WTC11 (cell line): Measurements from ENCODE around the gene NDUFA3. TPM values are rescaled to one million over a fixed set of nuclear protein-coding genes. Genes with fewer than 3 reads are reported as not detected.
A peak's percentile ranks its signal among the peaks of the same experiment; 100 is the strongest.

Experiments
- ATAC-seq: fragments of 200-7000 bp; cut with Tn5 transposase; 2 replicates; pipeline ENCODE4 v1.10.0; 2021; ENCODE audit warnings: mild to moderate bottlenecking, moderate library complexity
- CTCF ChIA-PET: fragments of 300-600 bp; sonication (Branson Sonifier 250); formaldehyde crosslinking; loops from one replicate; lab custom pipeline; 2021; ENCODE audit warnings: antibody characterized with exemption; lab: Charles Lee
- POLR2A ChIA-PET: fragments of 350-600 bp; sonication (Branson Sonifier 250); formaldehyde crosslinking; loops from one replicate; lab custom pipeline; 2021; ENCODE audit warnings: antibody characterized with exemption; lab: Charles Lee
- DNase-seq: peaks from one replicate; pipeline ENCODE4 v3.0.0; 2021; ENCODE audit warnings: low spot score
- H3K27ac Mint-ChIP-seq: 2 replicates; pipeline ENCODE4 v1.8.0; 2021; ENCODE audit warnings: mixed read lengths
- H3K27me3 Mint-ChIP-seq: 2 replicates; pipeline ENCODE4 v1.8.0; 2021; ENCODE audit warnings: low read depth, mild to moderate bottlenecking, moderate library complexity, mixed read lengths
- H3K36me3 Mint-ChIP-seq: 2 replicates; pipeline ENCODE4 v1.8.0; 2021; ENCODE audit warnings: mixed read lengths
- H3K4me1 Mint-ChIP-seq: 2 replicates; pipeline ENCODE4 v1.8.0; 2022; ENCODE audit warnings: mixed read lengths
- H3K4me3 Mint-ChIP-seq: 2 replicates; pipeline ENCODE4 v1.8.0; 2021; ENCODE audit warnings: mild to moderate bottlenecking, moderate library complexity, mixed read lengths
- H3K9me3 Mint-ChIP-seq: 2 replicates; pipeline ENCODE4 v1.8.0; 2021; ENCODE audit warnings: mixed read lengths
- CREM ChIP-seq: sonication (generic); formaldehyde crosslinking; IDR thresholded peaks from 2 replicates; pipeline ENCODE4 v1.8.1; 2022; ENCODE audit warnings: mild to moderate bottlenecking, missing genetic modification reagents, moderate library complexity
- ETV6 ChIP-seq: sonication (generic); formaldehyde crosslinking; IDR thresholded peaks from 2 replicates; pipeline ENCODE4 v1.8.1; 2022; ENCODE audit warnings: mild to moderate bottlenecking, missing genetic modification reagents
- KAT7 ChIP-seq: sonication (generic); formaldehyde crosslinking; IDR thresholded peaks from 2 replicates; pipeline ENCODE4 v1.8.1; 2023; ENCODE audit warnings: missing genetic modification reagents, mild to moderate bottlenecking, borderline replicate concordance
- RELA ChIP-seq: sonication (generic); formaldehyde crosslinking; IDR thresholded peaks from 2 replicates; pipeline ENCODE4 v1.8.1; 2022; ENCODE audit warnings: missing genetic modification reagents, mild to moderate bottlenecking, borderline replicate concordance
- TP53 ChIP-seq: sonication (generic); formaldehyde crosslinking; IDR thresholded peaks from 2 replicates; pipeline ENCODE4 v1.8.1; 2023; ENCODE audit warnings: mild to moderate bottlenecking, missing genetic modification reagents
- ZNF121 ChIP-seq: sonication (generic); formaldehyde crosslinking; IDR thresholded peaks from 2 replicates; pipeline ENCODE4 v1.8.0; 2023; ENCODE audit warnings: missing genetic modification reagents
- ZNF423 ChIP-seq: fragments of 250-450 bp; sonication (Bioruptor Pico); IDR thresholded peaks from 2 replicates; pipeline ENCODE4 v2.1.2; 2022; ENCODE audit warnings: mild to moderate bottlenecking, moderate library complexity
- total RNA-seq: library from RNA; stranded (reverse); gene quantifications from 3 replicates; pipeline ENCODE4 v1.2.3, GENCODE V29; 2021
- TF ChIP-seq, protein P1 (sequence below): fragments of 250-450 bp; sonication (Bioruptor Pico); IDR thresholded peaks from 2 replicates; pipeline ENCODE4 v1.9.0; 2021; ENCODE audit warnings: mild to moderate bottlenecking
- TF ChIP-seq, protein P2 (sequence below): sonication (generic); formaldehyde crosslinking; IDR thresholded peaks from 2 replicates; pipeline ENCODE4 v1.8.0; 2022; ENCODE audit warnings: mild to moderate bottlenecking, missing genetic modification reagents
- TF ChIP-seq, protein P3 (sequence below): sonication (generic); formaldehyde crosslinking; IDR thresholded peaks from 2 replicates; pipeline ENCODE4 v1.8.0; 2022; ENCODE audit warnings: missing genetic modification reagents
- TF ChIP-seq, protein P4 (sequence below): sonication (generic); formaldehyde crosslinking; IDR thresholded peaks from 2 replicates; pipeline ENCODE4 v1.8.1; 2022; ENCODE audit warnings: mild to moderate bottlenecking, missing genetic modification reagents, moderate library complexity, borderline replicate concordance
- TF ChIP-seq, protein P5 (sequence below): sonication (generic); formaldehyde crosslinking; IDR thresholded peaks from 2 replicates; pipeline ENCODE4 v1.8.1; 2022; ENCODE audit warnings: mild to moderate bottlenecking, moderate library complexity, missing genetic modification reagents
- TF ChIP-seq, protein P6 (sequence below): sonication (generic); formaldehyde crosslinking; IDR thresholded peaks from 2 replicates; pipeline ENCODE4 v1.8.1; 2023; ENCODE audit warnings: mild to moderate bottlenecking, missing genetic modification reagents

Gene NDUFA3
- total RNA-seq, 1 experiment from 2014 or later = 181 TPM

DNA sequence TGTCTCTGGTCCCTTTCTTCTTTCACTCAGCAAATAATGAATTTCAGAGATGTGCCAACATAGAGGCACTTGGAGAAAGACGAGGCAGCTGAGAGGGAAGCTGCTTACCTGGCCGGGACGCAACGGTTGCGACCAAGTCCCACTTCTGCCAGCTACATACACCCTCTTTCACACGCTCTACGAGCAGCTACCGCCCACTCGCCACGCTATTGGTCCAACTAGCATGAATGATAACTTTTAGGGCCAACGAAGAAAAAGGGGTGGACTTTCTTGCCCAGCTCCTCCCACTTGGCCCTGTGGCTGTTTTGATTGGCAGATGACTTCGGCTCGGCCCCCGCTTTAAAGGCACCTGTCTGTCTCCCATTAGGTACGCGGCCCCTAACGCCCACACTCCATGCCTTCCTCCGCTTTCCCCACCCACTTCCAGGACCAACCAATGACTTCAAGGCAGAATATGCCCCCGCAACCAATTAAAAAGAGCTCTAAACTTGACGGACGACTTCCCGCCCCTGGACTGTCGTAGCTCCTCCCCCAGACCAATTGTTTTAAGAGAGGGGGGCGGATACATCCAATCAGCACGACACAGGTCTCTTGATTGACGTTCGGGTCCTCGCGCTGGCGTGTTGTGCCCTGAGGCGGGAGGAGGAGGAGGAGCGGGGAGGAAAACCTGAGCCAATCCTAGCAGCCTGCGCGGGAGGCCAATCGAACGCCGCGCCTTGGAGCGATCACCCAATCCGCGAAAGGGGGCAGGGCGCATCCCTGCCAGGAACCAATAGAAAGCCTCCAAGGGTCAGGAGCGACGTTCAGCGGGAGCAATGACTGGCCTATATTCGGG is 34.4 kb downstream of the NDUFA3 start (continued):
- TF ChIP-seq, protein P1, sequence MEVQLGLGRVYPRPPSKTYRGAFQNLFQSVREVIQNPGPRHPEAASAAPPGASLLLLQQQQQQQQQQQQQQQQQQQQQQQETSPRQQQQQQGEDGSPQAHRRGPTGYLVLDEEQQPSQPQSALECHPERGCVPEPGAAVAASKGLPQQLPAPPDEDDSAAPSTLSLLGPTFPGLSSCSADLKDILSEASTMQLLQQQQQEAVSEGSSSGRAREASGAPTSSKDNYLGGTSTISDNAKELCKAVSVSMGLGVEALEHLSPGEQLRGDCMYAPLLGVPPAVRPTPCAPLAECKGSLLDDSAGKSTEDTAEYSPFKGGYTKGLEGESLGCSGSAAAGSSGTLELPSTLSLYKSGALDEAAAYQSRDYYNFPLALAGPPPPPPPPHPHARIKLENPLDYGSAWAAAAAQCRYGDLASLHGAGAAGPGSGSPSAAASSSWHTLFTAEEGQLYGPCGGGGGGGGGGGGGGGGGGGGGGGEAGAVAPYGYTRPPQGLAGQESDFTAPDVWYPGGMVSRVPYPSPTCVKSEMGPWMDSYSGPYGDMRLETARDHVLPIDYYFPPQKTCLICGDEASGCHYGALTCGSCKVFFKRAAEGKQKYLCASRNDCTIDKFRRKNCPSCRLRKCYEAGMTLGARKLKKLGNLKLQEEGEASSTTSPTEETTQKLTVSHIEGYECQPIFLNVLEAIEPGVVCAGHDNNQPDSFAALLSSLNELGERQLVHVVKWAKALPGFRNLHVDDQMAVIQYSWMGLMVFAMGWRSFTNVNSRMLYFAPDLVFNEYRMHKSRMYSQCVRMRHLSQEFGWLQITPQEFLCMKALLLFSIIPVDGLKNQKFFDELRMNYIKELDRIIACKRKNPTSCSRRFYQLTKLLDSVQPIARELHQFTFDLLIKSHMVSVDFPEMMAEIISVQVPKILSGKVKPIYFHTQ = no peak

DNA sequence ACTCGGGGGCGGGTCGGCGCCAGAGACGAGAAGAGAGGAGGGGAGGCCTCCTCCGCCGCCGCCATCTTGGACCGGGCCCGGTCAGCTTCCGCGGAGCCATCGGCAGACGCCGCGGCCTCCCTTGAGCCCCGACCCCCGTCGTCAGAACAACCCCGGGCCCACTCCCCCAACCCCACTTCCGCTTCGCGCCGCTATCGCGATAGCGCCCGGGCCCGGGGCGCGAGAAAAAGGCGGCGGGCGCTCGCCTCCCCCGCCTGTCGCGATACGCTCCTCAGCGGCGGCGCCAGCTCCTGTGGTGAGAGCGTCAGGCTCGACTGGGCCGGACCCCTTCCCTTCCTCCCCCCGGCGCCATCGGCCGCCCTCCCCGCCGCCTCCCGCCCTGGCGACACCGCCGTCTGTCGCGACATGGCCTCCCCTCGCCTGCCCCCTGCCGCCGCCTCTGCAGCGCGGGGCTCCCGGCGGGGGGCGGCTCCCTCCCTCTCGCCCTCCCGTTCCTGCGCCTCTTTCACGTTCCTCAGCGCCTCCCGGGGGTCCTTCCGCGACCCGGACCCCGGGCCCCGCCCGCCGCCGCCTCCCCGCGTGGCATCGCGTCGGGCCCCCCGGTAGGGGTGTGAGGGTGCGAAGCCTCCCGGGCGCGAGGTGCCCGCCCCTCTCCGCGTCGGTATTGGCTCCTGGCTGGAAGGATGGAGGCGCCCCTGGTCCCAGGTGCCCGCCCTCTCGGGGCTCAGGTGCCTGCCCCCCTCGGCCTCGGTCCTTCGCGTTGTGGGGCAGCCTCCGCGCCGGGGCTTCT is 35.2 kb downstream of the NDUFA3 start, which contains the start of gene CNOT3:
Gene CNOT3, plus strand, starts transcription at position 64 of the 790 bp plus-strand sequence. CDS start 5,217 bp downstream, outside the sequence.
- Mint-ChIP-seq H3K27me3 (no peaks in the 10 kb centered on the region), H3K36me3 (peaks cover 11% of the 10 kb centered on the region)
- CTCF ChIA-PET = interaction anchor here (1.0 to 2.7 kb wide), 20 partner anchors 14 to 617 kb away, joined by 3 to 19 read pairs (median 6); partner anchors contain the start of genes MBOAT7, MYADM, PRPF31 and TFPT

More for the DNA sequence above, 35.2 kb downstream of the NDUFA3 start, which contains the start of gene CNOT3:
- Mint-ChIP-seq H3K4me3 (peak within 1 kb of the TSS; percentile 92), H3K9me3 (no peaks in the 10 kb centered on the region), H3K27ac (peak within 1 kb of the TSS; percentile 98), H3K4me1 (peaks cover 35% of the 10 kb centered on the region)
- DNase-seq = no peak
- peak; percentile 53; the same call in 1 of the 2 replicates for TF ChIP-seq TP53 (CRISPR knock-in tag)
- TF ChIP-seq ETV6 = no peak
- TF ChIP-seq, protein P2, sequence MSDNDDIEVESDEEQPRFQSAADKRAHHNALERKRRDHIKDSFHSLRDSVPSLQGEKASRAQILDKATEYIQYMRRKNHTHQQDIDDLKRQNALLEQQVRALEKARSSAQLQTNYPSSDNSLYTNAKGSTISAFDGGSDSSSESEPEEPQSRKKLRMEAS (CRISPR knock-in tag) = 0 out of 2 replicates have a peak, but pooled peaks have one; percentile 30
- peak; percentile 55; the same call in 1 of the 2 replicates for TF ChIP-seq ZNF423 (CRISPR knock-in tag)
- TF ChIP-seq KAT7 (CRISPR knock-in tag) = 0 out of 2 replicates have a peak, but pooled peaks have one; percentile 52
- TF ChIP-seq, protein P3, sequence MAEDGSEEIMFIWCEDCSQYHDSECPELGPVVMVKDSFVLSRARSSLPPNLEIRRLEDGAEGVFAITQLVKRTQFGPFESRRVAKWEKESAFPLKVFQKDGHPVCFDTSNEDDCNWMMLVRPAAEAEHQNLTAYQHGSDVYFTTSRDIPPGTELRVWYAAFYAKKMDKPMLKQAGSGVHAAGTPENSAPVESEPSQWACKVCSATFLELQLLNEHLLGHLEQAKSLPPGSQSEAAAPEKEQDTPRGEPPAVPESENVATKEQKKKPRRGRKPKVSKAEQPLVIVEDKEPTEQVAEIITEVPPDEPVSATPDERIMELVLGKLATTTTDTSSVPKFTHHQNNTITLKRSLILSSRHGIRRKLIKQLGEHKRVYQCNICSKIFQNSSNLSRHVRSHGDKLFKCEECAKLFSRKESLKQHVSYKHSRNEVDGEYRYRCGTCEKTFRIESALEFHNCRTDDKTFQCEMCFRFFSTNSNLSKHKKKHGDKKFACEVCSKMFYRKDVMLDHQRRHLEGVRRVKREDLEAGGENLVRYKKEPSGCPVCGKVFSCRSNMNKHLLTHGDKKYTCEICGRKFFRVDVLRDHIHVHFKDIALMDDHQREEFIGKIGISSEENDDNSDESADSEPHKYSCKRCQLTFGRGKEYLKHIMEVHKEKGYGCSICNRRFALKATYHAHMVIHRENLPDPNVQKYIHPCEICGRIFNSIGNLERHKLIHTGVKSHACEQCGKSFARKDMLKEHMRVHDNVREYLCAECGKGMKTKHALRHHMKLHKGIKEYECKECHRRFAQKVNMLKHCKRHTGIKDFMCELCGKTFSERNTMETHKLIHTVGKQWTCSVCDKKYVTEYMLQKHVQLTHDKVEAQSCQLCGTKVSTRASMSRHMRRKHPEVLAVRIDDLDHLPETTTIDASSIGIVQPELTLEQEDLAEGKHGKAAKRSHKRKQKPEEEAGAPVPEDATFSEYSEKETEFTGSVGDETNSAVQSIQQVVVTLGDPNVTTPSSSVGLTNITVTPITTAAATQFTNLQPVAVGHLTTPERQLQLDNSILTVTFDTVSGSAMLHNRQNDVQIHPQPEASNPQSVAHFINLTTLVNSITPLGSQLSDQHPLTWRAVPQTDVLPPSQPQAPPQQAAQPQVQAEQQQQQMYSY (CRISPR knock-in tag) = no peak
- TF ChIP-seq, protein P4, sequence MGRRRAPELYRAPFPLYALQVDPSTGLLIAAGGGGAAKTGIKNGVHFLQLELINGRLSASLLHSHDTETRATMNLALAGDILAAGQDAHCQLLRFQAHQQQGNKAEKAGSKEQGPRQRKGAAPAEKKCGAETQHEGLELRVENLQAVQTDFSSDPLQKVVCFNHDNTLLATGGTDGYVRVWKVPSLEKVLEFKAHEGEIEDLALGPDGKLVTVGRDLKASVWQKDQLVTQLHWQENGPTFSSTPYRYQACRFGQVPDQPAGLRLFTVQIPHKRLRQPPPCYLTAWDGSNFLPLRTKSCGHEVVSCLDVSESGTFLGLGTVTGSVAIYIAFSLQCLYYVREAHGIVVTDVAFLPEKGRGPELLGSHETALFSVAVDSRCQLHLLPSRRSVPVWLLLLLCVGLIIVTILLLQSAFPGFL (CRISPR knock-in tag) = 0 out of 2 replicates have a peak, but pooled peaks have one; percentile 16
- peak; percentile 55; the same call in 1 of the 2 replicates for TF ChIP-seq RELA (CRISPR knock-in tag)
- TF ChIP-seq, protein P5, sequence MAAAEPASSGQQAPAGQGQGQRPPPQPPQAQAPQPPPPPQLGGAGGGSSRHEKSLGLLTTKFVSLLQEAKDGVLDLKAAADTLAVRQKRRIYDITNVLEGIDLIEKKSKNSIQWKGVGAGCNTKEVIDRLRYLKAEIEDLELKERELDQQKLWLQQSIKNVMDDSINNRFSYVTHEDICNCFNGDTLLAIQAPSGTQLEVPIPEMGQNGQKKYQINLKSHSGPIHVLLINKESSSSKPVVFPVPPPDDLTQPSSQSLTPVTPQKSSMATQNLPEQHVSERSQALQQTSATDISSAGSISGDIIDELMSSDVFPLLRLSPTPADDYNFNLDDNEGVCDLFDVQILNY (CRISPR knock-in tag) = 0 out of 2 replicates have a peak, but pooled peaks have one; percentile 5
- TF ChIP-seq ZNF121 = no peak
- TF ChIP-seq, protein P6, sequence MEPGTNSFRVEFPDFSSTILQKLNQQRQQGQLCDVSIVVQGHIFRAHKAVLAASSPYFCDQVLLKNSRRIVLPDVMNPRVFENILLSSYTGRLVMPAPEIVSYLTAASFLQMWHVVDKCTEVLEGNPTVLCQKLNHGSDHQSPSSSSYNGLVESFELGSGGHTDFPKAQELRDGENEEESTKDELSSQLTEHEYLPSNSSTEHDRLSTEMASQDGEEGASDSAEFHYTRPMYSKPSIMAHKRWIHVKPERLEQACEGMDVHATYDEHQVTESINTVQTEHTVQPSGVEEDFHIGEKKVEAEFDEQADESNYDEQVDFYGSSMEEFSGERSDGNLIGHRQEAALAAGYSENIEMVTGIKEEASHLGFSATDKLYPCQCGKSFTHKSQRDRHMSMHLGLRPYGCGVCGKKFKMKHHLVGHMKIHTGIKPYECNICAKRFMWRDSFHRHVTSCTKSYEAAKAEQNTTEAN (CRISPR knock-in tag) = 0 out of 2 replicates have a peak, but pooled peaks have one; percentile 7
- 0 out of 2 replicates have a peak, but pooled peaks have one; percentile 29 for TF ChIP-seq CREM (CRISPR knock-in tag)
- POLR2A ChIA-PET = interaction anchor here (0.8 to 2.8 kb wide), 7 partner anchors 12 to 270 kb away, joined by 3 to 23 read pairs (median 6); partner anchors contain the start of genes LENG1, MYADM, PRPF31 and TFPT
- no peak for ATAC-seq
